Fibroblast of the aortic adventitia (primary cell): ENCODE data around the gene FGFR2. TPM values are rescaled to one million over a fixed set of nuclear protein-coding genes. Genes with fewer than 3 reads are reported as not detected.

ENCODE experiments used
- DNase-seq: peaks from one replicate; pipeline ENCODE4 v3.0.0-alpha.2; 2010; ENCODE audit warnings: low read depth
- H3K4me3 ChIP-seq: 2 replicates; pipeline ENCODE4 v1.5.1; 2011; ENCODE audit warnings: low read depth, mild to moderate bottlenecking, control low read depth, low read length, moderate library complexity
- CTCF ChIP-seq: IDR thresholded peaks from 2 replicates; pipeline ENCODE4 v1.5.1; 2011; ENCODE audit warnings: mild to moderate bottlenecking, low read length, control low read depth, inconsistent platforms; ENCODE audit not compliant: insufficient read depth
- total RNA-seq: library from RNA; depleted of rRNA; stranded (reverse); fragments of >200 nt; gene quantifications from 2 replicates; pipeline ENCODE4 v1.2.3, GENCODE V29; 2012; ENCODE audit warnings: low replicate concordance

Gene FGFR2
- total RNA-seq, 1 donor: not detected

DNA sequence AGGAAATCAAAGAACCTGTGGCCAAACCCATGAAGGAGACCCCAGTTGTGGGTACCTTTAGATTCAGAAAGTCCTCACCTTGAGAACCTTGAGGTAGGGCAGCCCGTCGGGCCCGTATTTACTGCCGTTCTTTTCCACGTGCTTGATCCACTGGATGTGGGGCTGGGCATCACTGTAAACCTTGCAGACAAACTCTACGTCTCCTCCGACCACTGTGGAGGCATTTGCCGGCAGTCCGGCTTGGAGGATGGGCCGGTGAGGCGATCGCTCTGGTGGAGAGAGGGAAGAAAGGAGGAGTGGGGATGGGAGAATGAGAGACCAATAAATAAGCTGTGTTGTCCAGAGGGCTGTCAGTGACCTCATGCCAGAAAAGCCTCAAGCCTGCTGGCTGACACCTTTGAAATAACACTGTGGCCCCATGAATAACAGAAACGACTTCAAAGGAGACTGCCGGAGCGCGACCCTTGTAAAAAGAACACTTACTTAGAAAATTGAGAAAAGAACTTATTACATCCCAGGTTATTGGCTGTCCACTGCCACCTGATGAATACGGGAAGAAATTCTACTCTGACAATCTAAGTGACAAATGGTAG, 78.2 kb downstream of the FGFR2 start:
- no peak for DNase-seq
- no peak overlapping the region for H3K4me3 ChIP-seq
- TF ChIP-seq CTCF: no peak

GRCh38 chr10:121519411-121519810, 78.8 kb downstream of the FGFR2 start:
- TF ChIP-seq CTCF: no peak
- H3K4me3 ChIP-seq: no peak overlapping the region
- DNase-seq: no peak

DNA sequence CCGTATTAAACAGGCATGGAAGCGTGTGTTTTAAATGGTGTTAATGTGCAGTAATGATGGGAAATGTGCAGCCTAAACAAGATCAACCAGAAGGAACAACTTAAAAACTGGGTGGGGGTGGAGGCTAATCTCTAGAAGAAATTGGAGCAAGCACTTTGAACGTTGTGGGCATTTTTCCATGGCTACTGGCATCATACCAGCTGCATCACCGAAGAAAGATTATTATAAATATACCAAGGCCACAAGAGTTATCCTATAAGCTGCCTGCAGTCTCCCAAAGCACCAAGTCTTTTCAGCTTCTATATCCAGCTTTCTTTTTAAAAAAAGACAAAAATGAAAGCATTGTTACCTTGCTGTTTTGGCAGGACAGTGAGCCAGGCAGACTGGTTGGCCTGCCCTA, 79.9 kb downstream of the FGFR2 start:
- no peak overlapping the region for H3K4me3 ChIP-seq
- DNase-seq: no peak
- TF ChIP-seq CTCF: no peak

DNA sequence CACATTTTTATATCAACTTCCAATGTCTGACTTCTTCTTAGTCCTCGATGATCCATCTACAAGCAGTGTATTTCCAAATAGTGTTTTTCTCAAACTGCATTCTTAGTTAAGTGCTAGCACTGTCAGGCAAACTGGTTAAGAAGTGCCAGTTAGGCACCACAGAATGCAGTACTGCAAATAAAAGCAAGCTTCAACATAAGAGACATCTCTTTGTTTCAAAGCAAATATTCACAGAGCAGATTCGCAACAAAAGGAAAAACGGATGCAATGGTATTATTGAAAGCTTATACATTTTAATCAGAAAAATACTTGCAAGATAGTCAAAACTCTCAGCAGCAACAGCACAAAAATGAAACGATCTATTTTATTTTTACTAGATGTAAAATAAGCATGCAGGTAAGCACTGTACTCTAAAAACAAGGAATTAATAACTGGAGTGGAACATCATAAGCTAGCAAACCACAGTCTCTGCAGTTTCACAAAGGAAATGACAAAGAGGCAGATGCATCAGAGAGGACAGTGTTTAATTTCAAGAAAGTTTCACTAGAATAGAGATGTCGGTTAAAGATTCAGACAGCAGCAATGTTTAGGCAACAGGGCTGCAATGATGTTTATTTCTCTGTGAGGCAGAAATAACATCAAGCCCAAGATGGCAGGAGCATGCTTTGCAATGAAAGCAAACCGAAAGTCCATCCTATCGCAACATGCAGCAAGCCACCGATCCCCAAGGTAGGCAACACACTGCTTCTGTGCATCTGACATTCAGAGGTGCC, 82.0 kb downstream of the FGFR2 start:
- TF ChIP-seq CTCF: no peak
- no peak overlapping the region for H3K4me3 ChIP-seq
- DNase-seq: no peak

GRCh38 chr10:121514141-121514865, 83.9 kb downstream of the FGFR2 start:
- TF ChIP-seq CTCF: no peak
- no peak for DNase-seq
- H3K4me3 ChIP-seq: no peak overlapping the region

DNA sequence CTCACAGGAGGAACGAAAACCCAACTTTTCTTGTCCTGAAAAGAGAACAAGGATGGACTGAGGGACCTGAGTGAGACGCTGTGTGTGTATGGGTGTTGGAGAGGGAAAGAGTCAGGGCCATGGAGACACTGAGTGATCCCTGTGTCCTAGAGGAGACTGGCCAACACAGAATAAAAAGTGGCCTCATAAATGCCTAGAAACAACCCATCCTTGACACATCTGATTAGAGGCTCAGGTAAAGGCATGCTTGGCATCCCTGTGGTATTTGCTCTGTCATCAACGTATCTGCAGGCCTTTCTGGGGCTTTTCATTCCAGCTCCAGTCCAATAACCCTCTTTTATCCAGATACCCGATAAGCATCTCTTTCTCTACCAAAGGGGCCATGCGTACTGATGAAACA, 86.3 kb downstream of the FGFR2 start:
- no peak overlapping the region for H3K4me3 ChIP-seq
- no peak for TF ChIP-seq CTCF
- no peak for DNase-seq
